ENCODE measurements around the gene HMG20B.

The HMG20B gene

DNA sequence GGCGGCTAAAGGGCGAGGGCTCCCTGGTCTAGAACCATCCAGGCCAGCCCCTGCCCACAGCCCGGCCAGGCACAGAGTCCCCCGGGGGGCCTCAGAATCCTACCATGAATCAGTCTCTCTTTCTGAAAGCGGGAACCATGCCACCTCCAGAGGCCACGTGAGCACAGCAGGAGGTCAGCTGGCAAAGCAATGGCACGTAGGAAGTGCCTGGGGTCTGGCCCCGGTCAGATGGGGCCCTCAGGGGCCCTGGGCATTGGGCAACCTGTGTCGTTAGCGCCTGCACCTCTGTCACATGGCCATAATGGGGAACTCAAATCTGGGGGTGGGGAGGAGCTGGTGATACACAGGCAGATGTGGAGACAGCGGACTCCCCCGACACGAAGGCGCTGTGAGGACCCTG lies 24.1 kb upstream of the HMG20B start:
- Histone ChIP-seq H3K36me3 (replicated peaks) (peaks cover 61% of the 10 kb centered on the region), H3K4me3 (ENCODE audit: low read depth, low read length) (no peak overlapping the region), H3K27ac (no peak overlapping the region), H3K27me3 (replicated peaks) (no peaks in the 10 kb centered on the region)
- no peak for DNase-seq
- TF ChIP-seq, protein P1, sequence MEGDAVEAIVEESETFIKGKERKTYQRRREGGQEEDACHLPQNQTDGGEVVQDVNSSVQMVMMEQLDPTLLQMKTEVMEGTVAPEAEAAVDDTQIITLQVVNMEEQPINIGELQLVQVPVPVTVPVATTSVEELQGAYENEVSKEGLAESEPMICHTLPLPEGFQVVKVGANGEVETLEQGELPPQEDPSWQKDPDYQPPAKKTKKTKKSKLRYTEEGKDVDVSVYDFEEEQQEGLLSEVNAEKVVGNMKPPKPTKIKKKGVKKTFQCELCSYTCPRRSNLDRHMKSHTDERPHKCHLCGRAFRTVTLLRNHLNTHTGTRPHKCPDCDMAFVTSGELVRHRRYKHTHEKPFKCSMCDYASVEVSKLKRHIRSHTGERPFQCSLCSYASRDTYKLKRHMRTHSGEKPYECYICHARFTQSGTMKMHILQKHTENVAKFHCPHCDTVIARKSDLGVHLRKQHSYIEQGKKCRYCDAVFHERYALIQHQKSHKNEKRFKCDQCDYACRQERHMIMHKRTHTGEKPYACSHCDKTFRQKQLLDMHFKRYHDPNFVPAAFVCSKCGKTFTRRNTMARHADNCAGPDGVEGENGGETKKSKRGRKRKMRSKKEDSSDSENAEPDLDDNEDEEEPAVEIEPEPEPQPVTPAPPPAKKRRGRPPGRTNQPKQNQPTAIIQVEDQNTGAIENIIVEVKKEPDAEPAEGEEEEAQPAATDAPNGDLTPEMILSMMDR (IDR thresholded peaks at IDR 0.05; ENCODE audit: low read depth, low read length, missing control alignments): no peak
- in situ Hi-C loops (cut with HindIII; ENCODE audit: low pct_ligation_motif_present, low sequenced_read_pairs): no loop called here

DNA sequence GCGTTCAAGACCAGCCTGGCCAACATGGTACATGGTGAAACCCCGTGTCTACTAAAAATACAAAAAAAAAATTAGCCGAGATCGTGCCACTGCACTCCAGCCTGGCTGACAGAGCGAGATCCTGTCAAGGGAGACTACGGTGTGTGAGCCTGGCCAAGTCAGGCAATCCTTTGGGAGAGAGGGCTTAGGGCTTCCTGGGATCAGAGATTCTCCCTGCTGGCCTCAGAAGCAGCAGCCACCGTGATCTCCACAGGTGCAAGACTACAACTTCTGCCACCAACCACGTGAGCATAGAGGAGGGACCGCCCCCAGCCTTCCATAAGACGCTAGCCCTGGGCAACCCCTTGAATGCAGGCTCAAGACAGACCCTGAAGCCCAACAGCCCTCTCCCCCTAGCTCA lies 22.9 kb upstream of the HMG20B start:
- no peak for DNase-seq
- Histone ChIP-seq H3K4me3 (ENCODE audit: low read depth, low read length) (no peak overlapping the region), H3K27me3 (replicated peaks) (no peaks in the 10 kb centered on the region), H3K27ac (no peak overlapping the region), H3K36me3 (replicated peaks) (peaks cover 49% of the 10 kb centered on the region)
- in situ Hi-C loops (cut with HindIII; ENCODE audit: low pct_ligation_motif_present, low sequenced_read_pairs): no loop called here
- TF ChIP-seq, protein P1 (IDR thresholded peaks at IDR 0.05; ENCODE audit: low read depth, low read length, missing control alignments): no peak

DNA sequence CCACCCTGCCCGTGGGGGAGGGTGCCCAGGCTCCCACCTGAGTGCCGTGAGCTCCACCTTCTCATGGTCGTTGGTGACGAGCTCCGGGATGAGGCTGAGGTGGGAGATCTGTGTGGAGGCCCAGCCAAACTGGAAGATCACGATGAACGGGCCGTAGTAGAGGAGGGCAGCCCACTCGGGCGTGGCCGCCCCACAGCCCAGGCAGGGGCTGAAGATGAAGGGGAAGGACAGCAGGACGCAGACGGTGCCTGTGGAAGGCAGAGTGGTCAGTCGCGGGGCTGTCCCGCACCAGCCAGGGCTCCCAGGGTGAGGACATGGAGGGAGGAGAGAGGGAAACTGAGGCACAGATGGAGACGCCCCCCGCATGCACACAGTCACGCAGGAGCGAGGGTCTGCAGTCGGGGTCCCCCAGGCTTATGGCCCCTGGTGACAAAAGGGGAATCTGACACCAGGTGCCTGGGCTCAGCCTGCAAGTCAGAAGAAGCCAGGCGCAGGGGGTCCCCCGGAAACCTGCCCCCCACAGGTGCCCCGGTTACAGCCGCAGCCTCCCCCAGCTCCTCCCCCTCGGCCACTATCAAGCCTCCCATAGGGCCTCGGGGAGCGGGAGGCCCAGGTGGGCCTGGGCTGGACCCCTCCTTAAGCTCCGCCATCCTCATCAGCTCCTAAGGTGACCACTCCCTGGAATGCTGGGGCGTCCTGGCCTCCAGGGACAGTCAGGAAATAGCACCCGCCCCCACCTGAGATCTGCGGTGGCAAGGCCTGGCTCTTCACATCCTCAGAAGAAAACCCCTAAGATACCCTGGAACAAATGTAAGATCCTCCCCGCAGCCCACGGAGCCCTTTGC lies 21.6 kb upstream of the HMG20B start:
- no peak overlapping the region for H3K4me3 ChIP-seq (ENCODE audit: low read depth, low read length)
- peaks cover 39% of the 10 kb centered on the region for H3K36me3 ChIP-seq (replicated peaks)
- no peak for DNase-seq
- TF ChIP-seq, protein P1 (IDR thresholded peaks at IDR 0.05; ENCODE audit: low read depth, low read length, missing control alignments): no peak
- H3K27ac ChIP-seq: no peak overlapping the region
- in situ Hi-C loops (cut with HindIII; ENCODE audit: low pct_ligation_motif_present, low sequenced_read_pairs): no loop called here
- no peaks in the 10 kb centered on the region for H3K27me3 ChIP-seq (replicated peaks)

DNA sequence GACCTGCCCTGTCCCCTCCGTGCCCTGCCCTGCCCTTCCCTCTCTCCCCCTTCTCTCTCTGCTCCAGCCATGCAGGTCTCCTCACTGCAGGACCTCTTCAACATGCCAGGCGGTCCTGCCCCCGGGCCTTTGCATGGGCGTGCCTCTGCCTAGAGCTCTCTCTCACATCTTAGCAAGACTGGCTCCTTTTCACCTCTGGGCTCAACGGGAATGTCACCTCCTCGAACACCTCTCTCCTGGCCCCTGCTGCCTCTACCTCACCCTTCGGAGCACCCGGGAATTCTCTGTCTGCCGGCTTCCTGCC lies 21.0 kb upstream of the HMG20B start:
- TF ChIP-seq, protein P1 (IDR thresholded peaks at IDR 0.05; ENCODE audit: low read depth, low read length, missing control alignments): no peak
- Histone ChIP-seq H3K27me3 (replicated peaks) (no peaks in the 10 kb centered on the region), H3K4me3 (ENCODE audit: low read depth, low read length) (no peak overlapping the region), H3K27ac (no peak overlapping the region), H3K36me3 (replicated peaks) (peaks cover 35% of the 10 kb centered on the region)
- in situ Hi-C loops (cut with HindIII; ENCODE audit: low pct_ligation_motif_present, low sequenced_read_pairs): no loop called here
- DNase-seq: no peak

DNA sequence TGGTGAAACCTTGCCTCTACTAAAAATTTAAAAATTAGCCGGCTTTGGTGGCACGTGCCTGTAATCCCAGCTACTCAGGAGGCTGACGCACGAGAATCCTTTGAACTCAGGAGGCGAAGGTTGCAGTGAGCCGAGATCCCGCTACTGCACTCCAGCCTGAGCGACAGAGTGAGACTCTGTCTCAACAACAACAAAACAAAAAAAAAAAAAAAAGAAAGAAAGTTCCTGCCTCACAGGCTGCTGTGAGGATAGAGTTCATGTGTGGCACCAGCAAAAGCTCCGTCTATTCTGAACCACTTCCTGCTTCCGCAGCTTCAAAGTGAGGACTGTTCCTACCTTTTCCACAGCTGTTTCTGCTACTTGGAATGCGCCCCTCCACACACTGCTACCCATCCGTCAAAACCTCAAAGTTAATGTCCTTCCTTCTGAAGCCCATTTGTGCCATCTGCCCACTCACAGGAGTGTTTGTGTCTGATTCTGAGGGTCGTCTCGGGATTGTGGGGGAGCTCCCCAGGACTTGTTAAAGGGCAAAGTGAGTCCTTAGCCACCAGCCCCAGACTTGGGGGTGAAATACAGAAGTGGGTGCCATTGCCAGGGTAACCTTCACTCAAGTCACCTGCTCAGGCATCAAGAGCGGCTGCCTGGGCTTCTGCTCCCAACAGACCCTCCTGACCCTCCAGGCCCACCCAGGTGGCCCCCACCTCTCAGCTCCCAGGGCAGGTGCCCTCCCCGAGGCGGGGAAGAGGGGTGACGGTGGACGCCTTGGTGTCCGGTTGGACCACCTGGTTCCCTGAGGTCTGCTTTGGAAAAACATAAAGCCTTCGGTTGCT lies 18.3 kb upstream of the HMG20B start:
- no peak for DNase-seq
- H3K27ac ChIP-seq: no peak overlapping the region

More for the DNA sequence above, 18.3 kb upstream of the HMG20B start:
- in situ Hi-C loops (cut with HindIII; ENCODE audit: low pct_ligation_motif_present, low sequenced_read_pairs): no loop called here
- peaks cover 13% of the 10 kb centered on the region for H3K36me3 ChIP-seq (replicated peaks)
- TF ChIP-seq, protein P1 (IDR thresholded peaks at IDR 0.05; ENCODE audit: low read depth, low read length, missing control alignments): no peak
- H3K4me3 ChIP-seq (ENCODE audit: low read depth, low read length): no peak overlapping the region
- no peaks in the 10 kb centered on the region for H3K27me3 ChIP-seq (replicated peaks)
